ENCODE measurements around the gene MOSMO. TPM values are rescaled to one million over a fixed set of nuclear protein-coding genes. Genes with fewer than 3 reads are reported as not detected.

MOSMO gene
- polyA plus RNA-seq, 3 donors = 0.95 to 9.1 (median 2.5) TPM

- H3K9me3 Mint-ChIP-seq = peaks cover 0 to 5% (median 0%) of the 10 kb centered on the region in 7 donors
- no peaks in the 10 kb centered on the region for H3K79me2 ChIP-seq (ENCODE audit: insufficient read depth, low read length)
These were observed 122.6 kb downstream of the MOSMO start for GRCh38 chr16:22130528-22130927.

GRCh38 chr16:22132801-22133200, 124.9 kb downstream of the MOSMO start:
- H3K4me1 ChIP-seq (ENCODE audit: control insufficient read depth in 1 of 2, insufficient read depth in 2 of 2, low read length in 2 of 2) = no peaks in the 10 kb centered on the region
- H3K9ac ChIP-seq (ENCODE audit: insufficient read depth, low read length, poor library complexity, severe bottlenecking) = no peak overlapping the region
- H3K79me2 ChIP-seq (ENCODE audit: insufficient read depth, low read length) = no peaks in the 10 kb centered on the region
- no peaks in the 10 kb centered on the region for H3K36me3 Mint-ChIP-seq
- H3K9me3 ChIP-seq (replicated peaks in 1 of 2; ENCODE audit: control insufficient read depth in 1 of 2, insufficient read depth in 1 of 2, low read length in 2 of 2) = no peaks in the 10 kb centered on the region
- peaks cover 0 to 5% (median 0%) of the 10 kb centered on the region in 7 donors for H3K9me3 Mint-ChIP-seq
- H3K27ac Mint-ChIP-seq = no peak overlapping the region
- intact Hi-C loops (cut with micrococcal nuclease) = no loop called here
- H3K4me3 Mint-ChIP-seq = no peak overlapping the region
- H3K4me3 ChIP-seq (replicated peaks in 1 of 3; ENCODE audit: low read depth in 2 of 3, low read length in 3 of 3) = no peak overlapping the region
- H3K36me3 ChIP-seq (replicated peaks in 1 of 2; ENCODE audit: control insufficient read depth in 1 of 2, insufficient read depth in 2 of 2, low read length in 2 of 2) = no peaks in the 10 kb centered on the region
- no peak overlapping the region for H2AFZ ChIP-seq (ENCODE audit: insufficient read depth, low read depth, low read length, poor library complexity, severe bottlenecking)
- H3K27ac ChIP-seq (ENCODE audit: low read depth in 1 of 2, low read length in 2 of 2) = no peak overlapping the region
- no peak overlapping the region for H3K4me2 ChIP-seq (replicated peaks; ENCODE audit: extremely low read depth, low read length, poor library complexity, severe bottlenecking)
- H4K20me1 ChIP-seq (ENCODE audit: insufficient read depth, low read length) = no peaks in the 10 kb centered on the region
- 93% methylated on average over 10 of the region's 10 CpGs for WGBS (ENCODE audit: insufficient coverage)
- no peaks in the 10 kb centered on the region for H3K4me1 Mint-ChIP-seq
- no peak for DNase-seq
- H3K27me3 ChIP-seq (ENCODE audit: control insufficient read depth in 2 of 2, insufficient read depth in 2 of 2, low read length in 2 of 2) = no peaks in the 10 kb centered on the region
- peaks cover 2 to 11% (median 5%) of the 10 kb centered on the region in 3 donors for H3K27me3 Mint-ChIP-seq (ENCODE audit: low read depth in 3 of 3)
- no peak for TF ChIP-seq CTCF (IDR thresholded peaks at IDR 0.05)

More at GRCh38 chr16:22130528-22130927, 122.6 kb downstream of the MOSMO start:
- no peaks in the 10 kb centered on the region for H3K4me1 Mint-ChIP-seq
- no peak for TF ChIP-seq CTCF (IDR thresholded peaks at IDR 0.05)
- H3K9ac ChIP-seq (ENCODE audit: insufficient read depth, low read length, poor library complexity, severe bottlenecking) = no peak overlapping the region
- H3K27ac Mint-ChIP-seq = no peak overlapping the region
- no peaks in the 10 kb centered on the region for H3K36me3 ChIP-seq (replicated peaks in 1 of 2; ENCODE audit: control insufficient read depth in 1 of 2, insufficient read depth in 2 of 2, low read length in 2 of 2)
- H2AFZ ChIP-seq (ENCODE audit: insufficient read depth, low read depth, low read length, poor library complexity, severe bottlenecking) = no peak overlapping the region
- no peaks in the 10 kb centered on the region for H4K20me1 ChIP-seq (ENCODE audit: insufficient read depth, low read length)
- H3K27me3 Mint-ChIP-seq (ENCODE audit: low read depth in 3 of 3) = peaks cover 3 to 5% (median 5%) of the 10 kb centered on the region in 3 donors
- no peaks in the 10 kb centered on the region for H3K36me3 Mint-ChIP-seq
- H3K4me2 ChIP-seq (replicated peaks; ENCODE audit: extremely low read depth, low read length, poor library complexity, severe bottlenecking) = no peak overlapping the region
- H3K9me3 ChIP-seq (replicated peaks in 1 of 2; ENCODE audit: control insufficient read depth in 1 of 2, insufficient read depth in 1 of 2, low read length in 2 of 2) = no peaks in the 10 kb centered on the region
- H3K4me3 ChIP-seq (replicated peaks in 1 of 3; ENCODE audit: low read depth in 2 of 3, low read length in 3 of 3) = no peak overlapping the region
- H3K4me1 ChIP-seq (ENCODE audit: control insufficient read depth in 1 of 2, insufficient read depth in 2 of 2, low read length in 2 of 2) = no peaks in the 10 kb centered on the region
- no peak overlapping the region for H3K27ac ChIP-seq (ENCODE audit: low read depth in 1 of 2, low read length in 2 of 2)
- DNase-seq = no peak
- no peaks in the 10 kb centered on the region for H3K27me3 ChIP-seq (ENCODE audit: control insufficient read depth in 2 of 2, insufficient read depth in 2 of 2, low read length in 2 of 2)
- intact Hi-C loops (cut with micrococcal nuclease) = no loop called here
- no peak overlapping the region for H3K4me3 Mint-ChIP-seq

Other genes with a start within 250 kb of the MOSMO start
- gene NPIPB4, start 150.4 kb upstream of the MOSMO start, polyA plus RNA-seq = 10 to 100 TPM in 1 of 3 donors, under 1 TPM in 2; 0.17 to 87.7 (median 0.55) TPM
- gene UQCRC2, start 54.8 kb upstream of the MOSMO start, polyA plus RNA-seq = 100 to 1,000 TPM; 101 to 195 (median 189) TPM
- gene PDZD9, start 7.0 kb upstream of the MOSMO start, polyA plus RNA-seq = under 1 TPM in 1 of 3 donors, not detected in 2; 0.31 TPM
- under 1 TPM in 1 of 3 donors, not detected in 2; 0.09 TPM for gene VWA3A, start 84.4 kb downstream of the MOSMO start, polyA plus RNA-seq
- under 1 TPM in 2 of 3 donors, not detected in 1; 0.16 to 0.23 TPM for gene SDR42E2, start 154.4 kb downstream of the MOSMO start, polyA plus RNA-seq
- 1 to 10 TPM in 2 of 3 donors, under 1 TPM in 1; 0.85 to 6.5 (median 1.7) TPM for gene EEF2K, start 198.2 kb downstream of the MOSMO start, polyA plus RNA-seq

All from CD14-positive monocyte (primary cell).